Esophagus (tissue), 2 donors: ENCODE results near the gene DCDC2C. TPM values are rescaled to one million over a fixed set of nuclear protein-coding genes. Genes with fewer than 3 reads are reported as not detected.

Experiments
- H3K27ac ChIP-seq, 2 donors: one replicate each; pipeline ENCODE4 v1.5.1; 2013; ENCODE audit warnings: low read depth in 2 of 2, mild to moderate bottlenecking in 2 of 2, inconsistent platforms in 1 of 2, low read length in 1 of 2, moderate library complexity in 1 of 2
- H3K27me3 ChIP-seq, 2 donors: one replicate each; pipeline ENCODE4 v1.6.1; 2013; ENCODE audit warnings: low read length in 2 of 2, control low read depth in 1 of 2, mild to moderate bottlenecking in 1 of 2; ENCODE audit not compliant: insufficient read depth in 2 of 2, control insufficient read depth in 1 of 2
- H3K36me3 ChIP-seq, 2 donors: one replicate each; pipeline ENCODE4 v1.6.1; 2013; ENCODE audit warnings: low read length in 1 of 2; ENCODE audit not compliant: control insufficient read depth in 2 of 2, insufficient read depth in 2 of 2
- H3K4me1 ChIP-seq, 2 donors: one replicate each; pipeline ENCODE4 v1.6.1; 2013; ENCODE audit warnings: low read length in 1 of 2; ENCODE audit not compliant: control insufficient read depth in 2 of 2, insufficient read depth in 2 of 2
- H3K4me3 ChIP-seq, 2 donors: one replicate each; pipeline ENCODE4 v1.5.1; 2013; ENCODE audit warnings: low read length in 2 of 2, mild to moderate bottlenecking in 2 of 2, low read depth in 1 of 2, moderate library complexity in 1 of 2
- H3K9me3 ChIP-seq, 2 donors: one replicate each; pipeline ENCODE4 v1.6.1; 2013; ENCODE audit warnings: mild to moderate bottlenecking in 2 of 2, low read depth in 1 of 2, low read length in 1 of 2, moderate library complexity in 1 of 2; ENCODE audit not compliant: control insufficient read depth in 2 of 2, insufficient read depth in 1 of 2
- WGBS, 2 donors: extraction: QIAGEN DNeasy Blood & Tissue Kit; methylation state at CpG; one replicate each; pipeline ENCODE4 v1.1.7; 2013; 5-methylcytosine and 5-hydroxymethylcytosine counted together
- polyA plus RNA-seq, 2 donors: library from polyadenylated mRNA; stranded (reverse); fragments of 200-250 nt; gene quantifications; one replicate each; pipeline ENCODE4 v1.2.3, GENCODE V29; 2013
- donor health status: healthy with polysubstance abuse.
- donor health status: Bipolar disorder and iron deficiency.

The DCDC2C gene
- polyA plus RNA-seq, 2 donors = 0.04 TPM; not detected in 1

- peaks cover 0 to 2% of the 10 kb centered on the region in 2 donors for H3K9me3 ChIP-seq
- no peaks in the 10 kb centered on the region for H3K36me3 ChIP-seq
- H3K27ac ChIP-seq = no peak overlapping the region
- WGBS, 2 donors = 30 to 38% methylated on average over 4 of the region's 4 CpGs
- H3K4me1 ChIP-seq = no peaks in the 10 kb centered on the region
- H3K4me3 ChIP-seq = no peak overlapping the region
- H3K27me3 ChIP-seq = no peaks in the 10 kb centered on the region
Measured at GRCh38 chr2:3857576-3857975, 154.2 kb downstream of the DCDC2C start.

- Histone ChIP-seq H3K4me1 (no peaks in the 10 kb centered on the region), H3K27ac (no peak overlapping the region), H3K9me3 (no peaks in the 10 kb centered on the region), H3K4me3 (no peak overlapping the region), H3K36me3 (no peaks in the 10 kb centered on the region), H3K27me3 (no peaks in the 10 kb centered on the region)
- WGBS, 2 donors = 49 to 57% methylated on average over 16 of the region's 16 CpGs
Measured at GRCh38 chr2:3864943-3865865, 161.8 kb downstream of the DCDC2C start.

- H3K9me3 ChIP-seq = no peaks in the 10 kb centered on the region
- H3K27ac ChIP-seq = no peak overlapping the region
- WGBS, 2 donors = 80 to 81% methylated on average over 5 of the region's 5 CpGs
- no peaks in the 10 kb centered on the region for H3K27me3 ChIP-seq
- H3K36me3 ChIP-seq = no peaks in the 10 kb centered on the region
- H3K4me3 ChIP-seq = no peak overlapping the region
- H3K4me1 ChIP-seq = no peaks in the 10 kb centered on the region
Measured at GRCh38 chr2:3867469-3867868, 164.1 kb downstream of the DCDC2C start.

GRCh38 chr2:3868012-3868805 is 164.8 kb downstream of the DCDC2C start:
- no peaks in the 10 kb centered on the region for H3K9me3 ChIP-seq
- no peak overlapping the region for H3K27ac ChIP-seq
- no peak overlapping the region for H3K4me3 ChIP-seq
- no peaks in the 10 kb centered on the region for H3K36me3 ChIP-seq
- H3K4me1 ChIP-seq = no peaks in the 10 kb centered on the region
- WGBS, 2 donors = 66 to 72% methylated on average over 14 of the region's 14 CpGs
- no peaks in the 10 kb centered on the region for H3K27me3 ChIP-seq

- Histone ChIP-seq H3K27me3 (no peaks in the 10 kb centered on the region), H3K36me3 (no peaks in the 10 kb centered on the region), H3K27ac (no peak overlapping the region), H3K4me3 (no peak overlapping the region), H3K4me1 (no peaks in the 10 kb centered on the region), H3K9me3 (no peaks in the 10 kb centered on the region)
- WGBS, 2 donors = 68 to 74% methylated on average over 7 of the region's 7 CpGs
Measured at GRCh38 chr2:3870222-3870621, 166.8 kb downstream of the DCDC2C start.

- Histone ChIP-seq H3K4me3 (no peak overlapping the region), H3K36me3 (no peaks in the 10 kb centered on the region), H3K9me3 (no peaks in the 10 kb centered on the region), H3K4me1 (no peaks in the 10 kb centered on the region), H3K27me3 (no peaks in the 10 kb centered on the region), H3K27ac (no peak overlapping the region)
- 77 to 88% methylated on average over 4 of the region's 4 CpGs for WGBS, 2 donors
Measured at GRCh38 chr2:3871002-3871401, 167.6 kb downstream of the DCDC2C start.

GRCh38 chr2:3872451-3872850 is 169.1 kb downstream of the DCDC2C start:
- no peak overlapping the region for H3K4me3 ChIP-seq
- no peaks in the 10 kb centered on the region for H3K4me1 ChIP-seq
- no peaks in the 10 kb centered on the region for H3K27me3 ChIP-seq
- 89 to 94% methylated on average over 3 of the region's 3 CpGs for whole genome bisulfite sequencing, 2 donors
- H3K27ac ChIP-seq = no peak overlapping the region
- no peaks in the 10 kb centered on the region for H3K36me3 ChIP-seq
- H3K9me3 ChIP-seq = no peaks in the 10 kb centered on the region

GRCh38 chr2:3873899-3874298 is 170.5 kb downstream of the DCDC2C start:
- Histone ChIP-seq H3K27me3 (no peaks in the 10 kb centered on the region), H3K4me1 (no peaks in the 10 kb centered on the region), H3K4me3 (no peak overlapping the region), H3K27ac (no peak overlapping the region), H3K9me3 (no peaks in the 10 kb centered on the region), H3K36me3 (no peaks in the 10 kb centered on the region)
- 76 to 81% methylated on average over 2 of the region's 2 CpGs for WGBS, 2 donors

- no peaks in the 10 kb centered on the region for H3K27me3 ChIP-seq
- H3K9me3 ChIP-seq = no peaks in the 10 kb centered on the region
- no peaks in the 10 kb centered on the region for H3K4me1 ChIP-seq
- H3K4me3 ChIP-seq = no peak overlapping the region
- WGBS, 2 donors = 66 to 76% methylated on average over 4 of the region's 4 CpGs
- no peak overlapping the region for H3K27ac ChIP-seq
- no peaks in the 10 kb centered on the region for H3K36me3 ChIP-seq
Measured at GRCh38 chr2:3876221-3876620, 172.8 kb downstream of the DCDC2C start.
